Spleen (tissue), 11 donors: ENCODE results near the gene XPO4. TPM values are rescaled to one million over a fixed set of nuclear protein-coding genes. Genes with fewer than 3 reads are reported as not detected.

Source experiments
- DNase-seq: peaks from one replicate; pipeline ENCODE4 v3.0.0-alpha.2; 2020
- H3K27ac ChIP-seq, 8 donors: fragments of 200-600 bp; sonication (generic) in 7 of 8; 1 replicate in 4 of 8; 2 replicates in 4 of 8; pipeline versions ENCODE4 v1.5.0 to v1.8.0; 2016 to 2021; ENCODE audit warnings: inconsistent platforms in 4 of 8, mild to moderate bottlenecking in 4 of 8, moderate library complexity in 1 of 8
- H3K27me3 ChIP-seq, 7 donors: fragments of 200-600 bp; sonication (generic) in 6 of 7; replicated peaks in 1 of 7; 1 replicate in 4 of 7; 2 replicates in 3 of 7; pipeline versions ENCODE4 v1.5.0 to v1.8.0; 2016 to 2021; ENCODE audit warnings: inconsistent platforms in 3 of 7, mild to moderate bottlenecking in 1 of 7
- H3K36me3 ChIP-seq, 6 donors: fragments of 200-600 bp; sonication (generic) in 5 of 6; 1 replicate in 4 of 6; 2 replicates in 2 of 6; pipeline versions ENCODE4 v1.5.0 to v1.8.0; 2016 to 2021; ENCODE audit warnings: inconsistent platforms in 2 of 6
- H3K4me1 ChIP-seq, 6 donors: fragments of 200-600 bp; sonication (generic) in 5 of 6; 1 replicate in 3 of 6; 2 replicates in 3 of 6; pipeline versions ENCODE4 v1.5.0 to v1.8.0; 2016 to 2021; ENCODE audit warnings: inconsistent platforms in 3 of 6
- H3K4me3 ChIP-seq, 8 donors: fragments of 200-600 bp; sonication (generic) in 7 of 8; 1 replicate in 4 of 8; 2 replicates in 4 of 8; pipeline versions ENCODE4 v1.5.0 to v1.8.0; 2016 to 2021; ENCODE audit warnings: inconsistent platforms in 4 of 8, mild to moderate bottlenecking in 4 of 8, moderate library complexity in 2 of 8
- H3K9me3 ChIP-seq, 8 donors: fragments of 200-600 bp; sonication (generic) in 7 of 8; 1 replicate in 4 of 8; 2 replicates in 4 of 8; pipeline versions ENCODE4 v1.5.0 to v1.8.0; 2016 to 2021; ENCODE audit warnings: inconsistent platforms in 4 of 8
- CTCF ChIP-seq, 11 experiments: fragments of 200-600 bp in 7 of 11; fragments of 450-650 bp in 4 of 11; sonication (generic) in 4 of 11; IDR thresholded peaks in 8 of 11; conservative IDR thresholded peaks in 3 of 11; 1 replicate in 7 of 11; 2 replicates in 4 of 11; pipeline versions ENCODE4 v1.4.0 to v1.8.0; 2016 to 2021; ENCODE audit warnings: antibody characterized with exemption in 11 of 11, inconsistent platforms in 4 of 11, mild to moderate bottlenecking in 1 of 11
- POLR2A ChIP-seq, 3 donors: fragments of 450-650 bp; IDR thresholded peaks; one replicate each; pipeline ENCODE4 v1.5.1; 2017; ENCODE audit warnings: antibody characterized with exemption in 3 of 3, mild to moderate bottlenecking in 1 of 3
- POLR2AphosphoS5 ChIP-seq, 3 donors: sonication (generic); formaldehyde crosslinking; IDR thresholded peaks; one replicate each; pipeline ENCODE4 v1.5.1; 2017; ENCODE audit warnings: antibody characterized with exemption in 3 of 3
- WGBS, 5 donors: extraction: QIAGEN DNeasy Blood & Tissue Kit in 3 of 5; methylation state at CpG; one replicate each; pipeline versions ENCODE4 v1.1.5 to v1.1.7; 2013 to 2018; 5-methylcytosine and 5-hydroxymethylcytosine counted together
- intact Hi-C: fragments of 100-400 bp; cut with DNase I; formaldehyde crosslinking; loops from one replicate; pipeline ENCODE4 v1.15.0; 2023; ENCODE audit warnings: low total_unique reads
- polyA plus RNA-seq, 3 donors: library from polyadenylated mRNA; stranded (reverse); fragments of 200-250 nt; gene quantifications; one replicate each; pipeline ENCODE4 v1.2.1, GENCODE V29; 2013
- total RNA-seq, 7 donors: library from RNA; depleted of rRNA in 3 of 7; stranded (reverse); fragments of >200 nt in 3 of 7; fragmentation: NEBNext Ultra II Directional in 4 of 7; extraction: Animal tissue kit (Norgen Biotek cat#: 25700) in 4 of 7; gene quantifications; one replicate each; pipeline versions ENCODE4 v1.1.0 to v1.2.1, GENCODE V29; 2016 to 2021
- donor health status: healthy with polysubstance abuse.
- donor health status: DM: no; HTN: no; CAD: no; lungs with moderate emphysema.
- donor health status: DM: no; HTN: no; CAD: no.
- donor health status: Bipolar disorder and iron deficiency.
- donor health status: healthy.
- donor health status: DM: no; HTN: no; CAD: no.
- donor health status: DM: yes; HTN: yes; CAD: no.

Gene XPO4
- total and polyA plus RNA-seq, 10 donors = 3.1 to 23.1 (median 17.5) TPM

GRCh38 chr13:20856650-20857049 is 45.9 kb downstream of the XPO4 start:
- no peak for DNase-seq
- 88 to 95% (median 91%) methylated on average over 5 of the region's 5 CpGs for WGBS, 5 donors
- no peaks in the 10 kb centered on the region for H3K27me3 ChIP-seq
- no peaks in the 10 kb centered on the region for H3K9me3 ChIP-seq
- H3K4me1 ChIP-seq = no peaks in the 10 kb centered on the region
- intact Hi-C loops = no loop called here
- TF ChIP-seq CTCF (IDR thresholded peaks at IDR 0.05 in 8 of 11, conservative IDR thresholded peaks at IDR 0.05 in 3 of 11) (no peak), POLR2AphosphoS5 (IDR thresholded peaks at IDR 0.05) (no peak), POLR2A (IDR thresholded peaks at IDR 0.05) (no peak)
- H3K4me3 ChIP-seq = no peak overlapping the region
- H3K27ac ChIP-seq = no peak overlapping the region
- peaks cover 0 to 84% (median 10%) of the 10 kb centered on the region in 6 donors for H3K36me3 ChIP-seq

GRCh38 chr13:20851844-20852402 is 50.6 kb downstream of the XPO4 start:
- intact Hi-C loops = no loop called here
- no peaks in the 10 kb centered on the region for H3K4me1 ChIP-seq
- H3K27me3 ChIP-seq = no peaks in the 10 kb centered on the region
- 83 to 90% (median 87%) methylated on average over 4 of the region's 4 CpGs for WGBS, 5 donors
- H3K4me3 ChIP-seq = no peak overlapping the region
- H3K36me3 ChIP-seq = peaks cover 0 to 58% (median 4%) of the 10 kb centered on the region in 6 donors
- H3K9me3 ChIP-seq = no peaks in the 10 kb centered on the region
- DNase-seq = no peak
- TF ChIP-seq CTCF (IDR thresholded peaks at IDR 0.05 in 8 of 11, conservative IDR thresholded peaks at IDR 0.05 in 3 of 11) (no peak), POLR2AphosphoS5 (IDR thresholded peaks at IDR 0.05) (no peak), POLR2A (IDR thresholded peaks at IDR 0.05) (no peak)
- H3K27ac ChIP-seq = no peak overlapping the region

- no peak for DNase-seq
- Histone ChIP-seq H3K27ac (no peak overlapping the region), H3K9me3 (no peaks in the 10 kb centered on the region), H3K4me1 (no peaks in the 10 kb centered on the region), H3K27me3 (no peaks in the 10 kb centered on the region), H3K4me3 (no peak overlapping the region), H3K36me3 (peaks cover 0 to 28% (median 2%) of the 10 kb centered on the region in 6 donors)
- TF ChIP-seq POLR2AphosphoS5 (IDR thresholded peaks at IDR 0.05) (no peak), CTCF (IDR thresholded peaks at IDR 0.05 in 8 of 11, conservative IDR thresholded peaks at IDR 0.05 in 3 of 11) (no peak), POLR2A (IDR thresholded peaks at IDR 0.05) (no peak)
- intact Hi-C loops = no loop called here
- WGBS, 5 donors = 85 to 94% (median 88%) methylated on average over 1 of the region's 1 CpG
These were observed 53.6 kb downstream of the XPO4 start for GRCh38 chr13:20848944-20849343.

- no peak for DNase-seq
- Histone ChIP-seq H3K27ac (no peak overlapping the region), H3K36me3 (peaks cover 0 to 31% (median 0%) of the 10 kb centered on the region in 6 donors), H3K9me3 (no peaks in the 10 kb centered on the region), H3K4me3 (no peak overlapping the region), H3K27me3 (no peaks in the 10 kb centered on the region), H3K4me1 (no peaks in the 10 kb centered on the region)
- TF ChIP-seq POLR2A (IDR thresholded peaks at IDR 0.05) = no peak
- TF ChIP-seq POLR2AphosphoS5 (IDR thresholded peaks at IDR 0.05) = no peak
- no peak for TF ChIP-seq CTCF (IDR thresholded peaks at IDR 0.05 in 8 of 11, conservative IDR thresholded peaks at IDR 0.05 in 3 of 11)
- intact Hi-C loops = no loop called here
These were observed 54.3 kb downstream of the XPO4 start for GRCh38 chr13:20848203-20848602.
